ENCODE measurements around the gene TECTA.

DNA sequence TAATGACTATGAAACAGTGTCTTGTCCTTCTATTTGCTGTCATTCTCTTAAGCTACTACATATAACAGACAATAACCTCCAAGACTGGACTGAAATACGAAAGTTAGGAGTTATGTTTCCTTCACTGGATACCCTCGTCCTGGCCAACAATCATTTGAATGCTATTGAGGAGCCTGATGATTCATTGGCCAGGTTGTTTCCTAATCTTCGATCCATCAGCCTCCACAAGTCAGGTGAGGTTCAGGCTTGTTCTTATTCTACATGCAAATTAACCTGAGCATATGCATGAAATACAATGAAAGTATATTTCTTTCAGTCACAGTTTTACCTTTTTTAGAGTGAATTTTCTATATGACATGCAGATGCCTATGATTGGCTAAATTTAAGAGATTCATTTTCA lies 46.0 kb upstream of the TECTA start:
- TF ChIP-seq, protein P1, sequence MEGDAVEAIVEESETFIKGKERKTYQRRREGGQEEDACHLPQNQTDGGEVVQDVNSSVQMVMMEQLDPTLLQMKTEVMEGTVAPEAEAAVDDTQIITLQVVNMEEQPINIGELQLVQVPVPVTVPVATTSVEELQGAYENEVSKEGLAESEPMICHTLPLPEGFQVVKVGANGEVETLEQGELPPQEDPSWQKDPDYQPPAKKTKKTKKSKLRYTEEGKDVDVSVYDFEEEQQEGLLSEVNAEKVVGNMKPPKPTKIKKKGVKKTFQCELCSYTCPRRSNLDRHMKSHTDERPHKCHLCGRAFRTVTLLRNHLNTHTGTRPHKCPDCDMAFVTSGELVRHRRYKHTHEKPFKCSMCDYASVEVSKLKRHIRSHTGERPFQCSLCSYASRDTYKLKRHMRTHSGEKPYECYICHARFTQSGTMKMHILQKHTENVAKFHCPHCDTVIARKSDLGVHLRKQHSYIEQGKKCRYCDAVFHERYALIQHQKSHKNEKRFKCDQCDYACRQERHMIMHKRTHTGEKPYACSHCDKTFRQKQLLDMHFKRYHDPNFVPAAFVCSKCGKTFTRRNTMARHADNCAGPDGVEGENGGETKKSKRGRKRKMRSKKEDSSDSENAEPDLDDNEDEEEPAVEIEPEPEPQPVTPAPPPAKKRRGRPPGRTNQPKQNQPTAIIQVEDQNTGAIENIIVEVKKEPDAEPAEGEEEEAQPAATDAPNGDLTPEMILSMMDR (IDR thresholded peaks at IDR 0.05), result no peak
- TF ChIP-seq, protein P2, sequence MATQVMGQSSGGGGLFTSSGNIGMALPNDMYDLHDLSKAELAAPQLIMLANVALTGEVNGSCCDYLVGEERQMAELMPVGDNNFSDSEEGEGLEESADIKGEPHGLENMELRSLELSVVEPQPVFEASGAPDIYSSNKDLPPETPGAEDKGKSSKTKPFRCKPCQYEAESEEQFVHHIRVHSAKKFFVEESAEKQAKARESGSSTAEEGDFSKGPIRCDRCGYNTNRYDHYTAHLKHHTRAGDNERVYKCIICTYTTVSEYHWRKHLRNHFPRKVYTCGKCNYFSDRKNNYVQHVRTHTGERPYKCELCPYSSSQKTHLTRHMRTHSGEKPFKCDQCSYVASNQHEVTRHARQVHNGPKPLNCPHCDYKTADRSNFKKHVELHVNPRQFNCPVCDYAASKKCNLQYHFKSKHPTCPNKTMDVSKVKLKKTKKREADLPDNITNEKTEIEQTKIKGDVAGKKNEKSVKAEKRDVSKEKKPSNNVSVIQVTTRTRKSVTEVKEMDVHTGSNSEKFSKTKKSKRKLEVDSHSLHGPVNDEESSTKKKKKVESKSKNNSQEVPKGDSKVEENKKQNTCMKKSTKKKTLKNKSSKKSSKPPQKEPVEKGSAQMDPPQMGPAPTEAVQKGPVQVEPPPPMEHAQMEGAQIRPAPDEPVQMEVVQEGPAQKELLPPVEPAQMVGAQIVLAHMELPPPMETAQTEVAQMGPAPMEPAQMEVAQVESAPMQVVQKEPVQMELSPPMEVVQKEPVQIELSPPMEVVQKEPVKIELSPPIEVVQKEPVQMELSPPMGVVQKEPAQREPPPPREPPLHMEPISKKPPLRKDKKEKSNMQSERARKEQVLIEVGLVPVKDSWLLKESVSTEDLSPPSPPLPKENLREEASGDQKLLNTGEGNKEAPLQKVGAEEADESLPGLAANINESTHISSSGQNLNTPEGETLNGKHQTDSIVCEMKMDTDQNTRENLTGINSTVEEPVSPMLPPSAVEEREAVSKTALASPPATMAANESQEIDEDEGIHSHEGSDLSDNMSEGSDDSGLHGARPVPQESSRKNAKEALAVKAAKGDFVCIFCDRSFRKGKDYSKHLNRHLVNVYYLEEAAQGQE (IDR thresholded peaks at IDR 0.05; ENCODE audit: insufficient read depth in 1 of 2, low read depth in 2 of 2, low read length in 1 of 2), result no peak
